Transverse colon (tissue), 4 donors: ENCODE data around the gene CMKLR1. TPM values are rescaled to one million over a fixed set of nuclear protein-coding genes. Genes with fewer than 3 reads are reported as not detected.

Experiments
- DNase-seq: peaks from one replicate; pipeline ENCODE4 v3.0.0-alpha.2; 2019
- H3K27ac ChIP-seq, 4 donors: fragments of 200-600 bp; sonication (generic); 2 replicates each; pipeline ENCODE4 v1.5.1; 2016 to 2018; ENCODE audit warnings: inconsistent platforms in 4 of 4
- H3K27me3 ChIP-seq: fragments of 200-600 bp; sonication (generic); 2 replicates; pipeline ENCODE4 v1.5.1; 2017; ENCODE audit warnings: inconsistent platforms
- H3K36me3 ChIP-seq, 4 donors: fragments of 200-600 bp; sonication (generic); 2 replicates each; pipeline ENCODE4 v1.5.1; 2017 to 2019; ENCODE audit warnings: inconsistent platforms in 4 of 4
- H3K4me1 ChIP-seq, 4 donors: fragments of 200-600 bp; sonication (generic); 2 replicates each; pipeline ENCODE4 v1.5.1; 2017 to 2020; ENCODE audit warnings: inconsistent platforms in 4 of 4
- H3K4me3 ChIP-seq, 4 donors: fragments of 200-600 bp; sonication (generic); 1 replicate in 1 of 4; 2 replicates in 3 of 4; pipeline versions ENCODE4 v1.5.1 to v1.6.1; 2017 to 2019; ENCODE audit warnings: inconsistent platforms in 4 of 4
- H3K9me3 ChIP-seq, 2 donors: fragments of 200-600 bp; sonication (generic); 2 replicates each; pipeline ENCODE4 v1.5.1; 2017 to 2019; ENCODE audit warnings: inconsistent platforms in 2 of 2
- CTCF ChIP-seq, 5 experiments: fragments of 200-600 bp in 3 of 5; fragments of 450-650 bp in 2 of 5; sonication (generic) in 3 of 5; IDR thresholded peaks; 1 replicate in 2 of 5; 2 replicates in 3 of 5; pipeline ENCODE4 v1.5.1; 2016 to 2017; ENCODE audit warnings: antibody characterized with exemption in 5 of 5, inconsistent platforms in 3 of 5, mild to moderate bottlenecking in 2 of 5, moderate library complexity in 1 of 5
- EP300 ChIP-seq: sonication (generic); formaldehyde crosslinking; IDR thresholded peaks from one replicate; pipeline ENCODE4 v1.6.1; 2017; ENCODE audit warnings: antibody characterized with exemption, low read depth
- POLR2A ChIP-seq: fragments of 450-650 bp; IDR thresholded peaks from one replicate; pipeline ENCODE4 v1.6.1; 2016; ENCODE audit warnings: antibody characterized with exemption, mild to moderate bottlenecking, moderate library complexity
- POLR2AphosphoS5 ChIP-seq, 3 donors: sonication (generic); formaldehyde crosslinking; IDR thresholded peaks; one replicate each; pipeline ENCODE4 v1.6.1; 2016; ENCODE audit warnings: antibody characterized with exemption in 3 of 3
- WGBS, 2 donors: methylation state at CpG; one replicate each; pipeline ENCODE4 v1.1.5; 2018; ENCODE audit warnings: low coverage in 1 of 2; 5-methylcytosine and 5-hydroxymethylcytosine counted together
- in situ Hi-C, 4 donors: fragments of 200-750 bp; cut with MboI; loops; one replicate each; pipeline versions ENCODE4 v1.15.0 to v1.15.1; 2017; ENCODE audit warnings: low sequenced_read_pairs in 3 of 4, low pct_ligation_motif_present in 1 of 4, low pct_unique_long_range_greater_than_20kb in 1 of 4
- intact Hi-C: fragments of 100-400 bp; cut with DNase I; formaldehyde crosslinking; loops from one replicate; pipeline ENCODE4 v1.15.1; 2023; ENCODE audit warnings: low total_unique reads
- total RNA-seq, 4 donors: library from RNA; depleted of rRNA; stranded (reverse); fragments of >200 nt; gene quantifications; one replicate each; pipeline ENCODE4 v1.1.0, GENCODE V29; 2016

CMKLR1 gene
- total RNA-seq, 4 donors from 2014 or later, result 4.2 to 13.5 (median 4.5) TPM

GRCh38 chr12:108302403-108303311, 36.5 kb downstream of the CMKLR1 start:
- Histone ChIP-seq H3K4me1 (peaks cover 16 to 34% (median 21%) of the 10 kb centered on the region in 4 donors), H3K36me3 (no peaks in the 10 kb centered on the region), H3K27ac (peak overlapping the region; percentile 34 to 75 (median 64)), H3K27me3 (no peaks in the 10 kb centered on the region), H3K9me3 (no peaks in the 10 kb centered on the region), H3K4me3 (no peak overlapping the region)
- intact Hi-C loops (no loop called here), in situ Hi-C loops (no loop called here)
- WGBS, 2 donors, result 26 to 41% methylated on average over 6 to 17 of the region's 18 CpGs
- peak; percentile 43 for DNase-seq
- TF ChIP-seq EP300 (no peak), CTCF (IDR thresholded peaks at IDR 0.05) (no peak), POLR2A (no peak), POLR2AphosphoS5 (IDR thresholded peaks at IDR 0.05) (no peak)

- H3K4me1 ChIP-seq, result peaks cover 16 to 34% (median 18%) of the 10 kb centered on the region in 4 donors
- H3K27me3 ChIP-seq, result no peaks in the 10 kb centered on the region
- no peaks in the 10 kb centered on the region for H3K36me3 ChIP-seq
- DNase-seq, result no peak
- peak overlapping the region in 2 of 4 donors; percentile 34 to 75 for H3K27ac ChIP-seq
- no peak overlapping the region for H3K4me3 ChIP-seq
- WGBS, 2 donors, result 37 to 63% methylated on average over 2 to 6 of the region's 6 CpGs
- intact Hi-C loops (no loop called here), in situ Hi-C loops (no loop called here)
- no peaks in the 10 kb centered on the region for H3K9me3 ChIP-seq
- TF ChIP-seq EP300, result no peak
- no peak for TF ChIP-seq POLR2A
- TF ChIP-seq CTCF (IDR thresholded peaks at IDR 0.05), result no peak
- no peak for TF ChIP-seq POLR2AphosphoS5 (IDR thresholded peaks at IDR 0.05)
These were observed 37.1 kb downstream of the CMKLR1 start for GRCh38 chr12:108302016-108302402.

GRCh38 chr12:108301346-108301745, 37.8 kb downstream of the CMKLR1 start:
- H3K27me3 ChIP-seq, result no peaks in the 10 kb centered on the region
- no peak for DNase-seq
- H3K9me3 ChIP-seq, result no peaks in the 10 kb centered on the region
- intact Hi-C loops, result no loop called here
- 83 to 88% methylated on average over 5 to 6 of the region's 6 CpGs for WGBS, 2 donors
- no peak for TF ChIP-seq EP300
- no peak for TF ChIP-seq POLR2A
- no peaks in the 10 kb centered on the region for H3K36me3 ChIP-seq
- H3K4me1 ChIP-seq, result peaks cover 13 to 28% (median 17%) of the 10 kb centered on the region in 4 donors
- no peak overlapping the region for H3K27ac ChIP-seq
- in situ Hi-C loops, result no loop called here
- H3K4me3 ChIP-seq, result no peak overlapping the region

GRCh38 chr12:108299980-108300696, 39.0 kb downstream of the CMKLR1 start:
- H3K4me3 ChIP-seq, result no peak overlapping the region
- DNase-seq, result no peak
- no peaks in the 10 kb centered on the region for H3K36me3 ChIP-seq
- H3K9me3 ChIP-seq, result no peaks in the 10 kb centered on the region
- peaks cover 7 to 18% (median 9%) of the 10 kb centered on the region in 4 donors for H3K4me1 ChIP-seq
- 88 to 94% methylated on average over 2 to 7 of the region's 7 CpGs for WGBS, 2 donors
- no peaks in the 10 kb centered on the region for H3K27me3 ChIP-seq
- intact Hi-C loops (no loop called here), in situ Hi-C loops (no loop called here)
- no peak overlapping the region for H3K27ac ChIP-seq
- TF ChIP-seq POLR2A, result no peak
- TF ChIP-seq POLR2AphosphoS5 (IDR thresholded peaks at IDR 0.05), result no peak
- no peak for TF ChIP-seq CTCF (IDR thresholded peaks at IDR 0.05)
- no peak for TF ChIP-seq EP300
